ENCODE data around the gene CD300LD.

CD300LD gene

DNA sequence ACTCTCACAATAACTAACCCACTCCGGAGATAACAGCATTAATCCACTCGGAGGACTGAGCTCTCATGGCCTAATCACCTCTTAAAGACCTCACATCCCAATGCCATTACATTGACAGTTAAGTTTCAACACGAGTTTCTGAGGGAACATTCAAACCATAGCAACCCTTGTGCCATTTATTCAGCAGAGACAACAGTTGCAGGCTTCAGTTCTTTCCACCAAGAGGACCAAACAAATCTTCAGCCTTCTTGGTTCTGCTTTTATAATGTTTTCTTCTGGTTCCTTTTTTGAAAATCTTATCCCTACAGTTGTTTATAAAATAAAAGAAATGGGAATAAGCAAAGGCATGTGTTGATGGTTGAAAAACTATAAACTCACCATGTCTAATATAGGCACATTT is 33.6 kb upstream of the CD300LD start:
- Histone ChIP-seq H3K9ac (ENCODE audit: low read depth, low read length) (no peak overlapping the region), H3K4me2 (ENCODE audit: low read length) (no peak overlapping the region), H3K36me3 (ENCODE audit: insufficient read depth, low read length) (no peaks in the 10 kb centered on the region), H3K9me3 (replicated peaks; ENCODE audit: low read length) (no peaks in the 10 kb centered on the region), H3K4me3 (ENCODE audit: low read length) (no peak overlapping the region), H3K4me1 (ENCODE audit: control insufficient read depth, insufficient read depth, low read length) (no peaks in the 10 kb centered on the region), H3K27me3 (ENCODE audit: control insufficient read depth, insufficient read depth, low read length) (no peaks in the 10 kb centered on the region)

DNA sequence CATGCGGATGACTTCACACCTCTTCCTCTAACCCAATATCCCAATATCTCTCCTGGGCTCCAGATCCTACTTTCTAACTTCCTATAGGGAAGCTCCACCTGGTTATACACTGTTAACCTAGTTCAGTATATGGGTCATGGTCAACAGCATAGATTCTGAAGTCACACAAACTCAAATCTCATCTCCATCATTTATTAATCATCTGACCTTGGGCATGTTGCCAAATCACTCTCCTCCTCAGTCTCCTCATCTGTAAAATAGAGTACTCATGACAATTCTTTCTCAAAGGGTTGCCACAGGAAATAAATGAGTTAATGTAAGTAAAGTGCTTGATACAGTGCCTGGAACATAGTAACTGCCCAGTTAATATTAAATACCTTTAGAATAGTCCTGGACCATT is 32.0 kb upstream of the CD300LD start:
- H3K9me3 ChIP-seq (replicated peaks; ENCODE audit: low read length): no peaks in the 10 kb centered on the region

DNA sequence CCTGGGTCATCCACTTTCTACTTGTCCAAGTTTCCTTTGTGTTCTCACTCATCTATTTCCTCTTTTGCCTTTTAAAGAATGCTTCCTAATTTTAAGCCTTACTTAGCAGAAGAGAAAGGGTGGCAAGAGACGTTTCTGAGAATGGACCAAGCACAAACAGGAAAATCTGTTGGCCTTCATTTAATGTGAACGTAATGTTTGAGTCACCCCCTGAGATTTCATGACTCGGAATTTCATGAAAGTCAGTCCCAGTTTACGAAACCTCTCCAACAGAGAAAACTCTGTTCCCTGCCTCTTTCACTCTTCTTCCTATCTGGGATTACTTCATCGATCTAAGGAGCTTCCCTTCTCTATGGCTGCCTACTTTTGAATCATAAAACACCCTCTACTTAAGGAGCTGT is 31.6 kb upstream of the CD300LD start, which contains the start of gene CD300E:
TSS of gene CD300E (minus strand) at position 46 of the 401 bp plus-strand sequence. CDS start 117 bp downstream, outside the sequence.
- Histone ChIP-seq H3K4me2 (ENCODE audit: low read length) (no peak within 1 kb of the TSS), H3K36me3 (ENCODE audit: insufficient read depth, low read length) (no peaks in the 10 kb centered on the region), H3K4me3 (ENCODE audit: low read length) (no peak within 1 kb of the TSS), H3K9me3 (replicated peaks; ENCODE audit: low read length) (no peaks in the 10 kb centered on the region), H3K9ac (ENCODE audit: low read depth, low read length) (no peak within 1 kb of the TSS), H3K4me1 (ENCODE audit: control insufficient read depth, insufficient read depth, low read length) (no peaks in the 10 kb centered on the region), H3K27me3 (ENCODE audit: control insufficient read depth, insufficient read depth, low read length) (no peaks in the 10 kb centered on the region)

More for the DNA sequence above, 32.0 kb upstream of the CD300LD start:
- Histone ChIP-seq H3K4me2 (ENCODE audit: low read length) (no peak overlapping the region), H3K4me3 (ENCODE audit: low read length) (no peak overlapping the region), H3K36me3 (ENCODE audit: insufficient read depth, low read length) (no peaks in the 10 kb centered on the region), H3K27me3 (ENCODE audit: control insufficient read depth, insufficient read depth, low read length) (no peaks in the 10 kb centered on the region), H3K9ac (ENCODE audit: low read depth, low read length) (no peak overlapping the region), H3K4me1 (ENCODE audit: control insufficient read depth, insufficient read depth, low read length) (no peaks in the 10 kb centered on the region)

DNA sequence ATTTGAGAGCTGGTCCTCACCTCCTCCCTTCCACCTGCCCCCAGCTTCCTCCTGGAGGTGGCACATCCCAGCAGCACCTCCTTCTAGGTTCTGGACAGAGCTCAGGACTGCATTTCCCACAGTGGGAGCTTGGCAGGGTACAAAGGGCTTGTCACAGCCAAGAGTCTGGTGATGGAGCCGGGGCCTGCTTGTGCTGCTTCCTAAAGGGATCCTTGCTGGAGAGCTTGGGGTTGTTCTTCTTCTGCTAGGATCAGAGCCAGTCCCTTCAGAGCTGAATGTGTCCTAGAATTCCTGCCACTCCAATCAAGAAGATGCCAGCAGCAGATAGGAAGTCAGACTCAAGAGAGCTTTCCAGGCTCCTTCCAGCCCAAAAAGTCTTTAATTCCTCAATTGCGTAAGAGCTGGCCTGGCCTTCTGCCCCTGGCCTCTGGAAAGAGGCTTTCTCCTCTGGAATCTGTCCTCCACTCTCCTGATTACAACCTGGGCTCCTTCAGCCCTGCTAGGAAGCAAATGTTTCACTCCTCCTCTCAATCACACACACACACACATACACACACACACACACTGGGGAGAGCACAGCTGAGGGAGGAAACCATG is 27.1 kb upstream of the CD300LD start:
- no peaks in the 10 kb centered on the region for H3K27me3 ChIP-seq (ENCODE audit: control insufficient read depth, insufficient read depth, low read length)
- no peak overlapping the region for H3K9ac ChIP-seq (ENCODE audit: low read depth, low read length)

DNA sequence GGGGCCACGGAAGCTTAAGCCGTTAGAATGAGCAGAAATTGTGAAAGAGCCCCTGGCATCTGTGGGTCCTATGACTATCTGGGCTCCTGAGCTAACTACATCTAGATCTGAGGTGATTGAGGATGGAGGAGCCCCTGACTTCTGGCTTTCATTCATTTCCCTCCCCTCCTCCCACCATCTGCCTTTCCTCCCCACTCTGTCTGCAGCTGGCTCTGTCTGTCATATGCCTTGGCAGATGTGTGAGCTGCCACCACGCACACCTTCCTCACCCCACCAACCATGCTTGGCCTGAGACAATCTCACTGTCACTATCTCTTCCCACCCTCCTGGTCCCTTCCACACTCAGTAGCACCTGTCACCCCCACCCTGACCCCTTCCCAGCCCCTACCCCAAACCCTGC is 26.4 kb upstream of the CD300LD start:
- Histone ChIP-seq H3K9me3 (replicated peaks; ENCODE audit: low read length) (no peaks in the 10 kb centered on the region), H3K27me3 (ENCODE audit: control insufficient read depth, insufficient read depth, low read length) (no peaks in the 10 kb centered on the region), H3K36me3 (ENCODE audit: insufficient read depth, low read length) (no peaks in the 10 kb centered on the region)

More for the DNA sequence above, 27.1 kb upstream of the CD300LD start:
- Histone ChIP-seq H3K4me1 (ENCODE audit: control insufficient read depth, insufficient read depth, low read length) (no peaks in the 10 kb centered on the region), H3K9me3 (replicated peaks; ENCODE audit: low read length) (no peaks in the 10 kb centered on the region), H3K4me2 (ENCODE audit: low read length) (no peak overlapping the region), H3K36me3 (ENCODE audit: insufficient read depth, low read length) (no peaks in the 10 kb centered on the region), H3K4me3 (ENCODE audit: low read length) (no peak overlapping the region)

DNA sequence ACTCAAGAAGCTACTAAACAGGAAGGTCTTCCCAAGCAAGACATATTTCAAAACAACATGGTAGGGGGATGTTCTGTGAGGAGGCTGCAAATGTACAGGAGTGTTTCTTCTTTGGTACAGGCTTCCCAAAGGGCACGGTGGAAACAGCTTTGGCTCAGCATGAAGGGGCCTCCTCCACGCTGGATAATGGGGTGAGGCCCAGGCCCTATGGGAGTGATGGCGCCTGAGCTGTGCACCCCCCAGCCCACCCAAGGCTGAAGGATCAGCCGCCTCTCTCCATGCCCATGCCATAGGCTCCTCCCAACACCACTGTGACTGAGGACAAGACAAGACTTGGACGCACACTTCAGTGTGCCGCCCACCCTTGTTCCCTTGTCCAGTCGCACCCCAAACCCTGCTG is 24.6 kb upstream of the CD300LD start:
- Histone ChIP-seq H3K9me3 (replicated peaks; ENCODE audit: low read length) (no peaks in the 10 kb centered on the region), H3K27me3 (ENCODE audit: control insufficient read depth, insufficient read depth, low read length) (no peaks in the 10 kb centered on the region), H3K4me3 (ENCODE audit: low read length) (no peak overlapping the region), H3K4me2 (ENCODE audit: low read length) (no peak overlapping the region), H3K4me1 (ENCODE audit: control insufficient read depth, insufficient read depth, low read length) (no peaks in the 10 kb centered on the region), H3K9ac (ENCODE audit: low read depth, low read length) (no peak overlapping the region), H3K36me3 (ENCODE audit: insufficient read depth, low read length) (no peaks in the 10 kb centered on the region)

More for the DNA sequence above, 26.4 kb upstream of the CD300LD start:
- Histone ChIP-seq H3K4me2 (ENCODE audit: low read length) (no peak overlapping the region), H3K4me3 (ENCODE audit: low read length) (no peak overlapping the region), H3K9ac (ENCODE audit: low read depth, low read length) (no peak overlapping the region), H3K4me1 (ENCODE audit: control insufficient read depth, insufficient read depth, low read length) (no peaks in the 10 kb centered on the region)

DNA sequence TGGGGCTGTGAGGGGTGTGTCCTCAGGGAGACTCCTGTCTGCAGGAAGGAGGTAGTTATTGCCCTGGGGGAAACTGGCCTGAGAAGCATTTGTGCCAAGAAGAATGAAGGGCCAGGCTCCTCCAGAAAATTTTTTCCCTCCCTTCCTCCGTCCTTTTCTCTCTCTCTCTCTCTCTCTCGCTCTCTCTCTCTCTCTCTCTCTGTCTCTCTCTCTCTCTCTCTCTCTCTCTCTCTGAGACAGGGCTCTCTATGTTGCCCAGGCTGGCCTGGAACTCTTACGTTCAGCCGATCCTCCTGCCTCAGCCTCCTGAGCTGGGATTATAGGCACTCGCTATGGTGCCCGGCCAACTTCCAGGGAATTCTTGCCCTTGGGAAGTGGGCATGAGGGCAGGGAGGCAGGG is 20.0 kb upstream of the CD300LD start:
- no peak overlapping the region for H3K9ac ChIP-seq (ENCODE audit: low read depth, low read length)
- H3K27me3 ChIP-seq (ENCODE audit: control insufficient read depth, insufficient read depth, low read length): no peaks in the 10 kb centered on the region
- H3K9me3 ChIP-seq (replicated peaks; ENCODE audit: low read length): no peaks in the 10 kb centered on the region
- no peaks in the 10 kb centered on the region for H3K4me1 ChIP-seq (ENCODE audit: control insufficient read depth, insufficient read depth, low read length)
- H3K4me3 ChIP-seq (ENCODE audit: low read length): no peak overlapping the region
- H3K4me2 ChIP-seq (ENCODE audit: low read length): no peak overlapping the region
- H3K36me3 ChIP-seq (ENCODE audit: insufficient read depth, low read length): no peaks in the 10 kb centered on the region

DNA sequence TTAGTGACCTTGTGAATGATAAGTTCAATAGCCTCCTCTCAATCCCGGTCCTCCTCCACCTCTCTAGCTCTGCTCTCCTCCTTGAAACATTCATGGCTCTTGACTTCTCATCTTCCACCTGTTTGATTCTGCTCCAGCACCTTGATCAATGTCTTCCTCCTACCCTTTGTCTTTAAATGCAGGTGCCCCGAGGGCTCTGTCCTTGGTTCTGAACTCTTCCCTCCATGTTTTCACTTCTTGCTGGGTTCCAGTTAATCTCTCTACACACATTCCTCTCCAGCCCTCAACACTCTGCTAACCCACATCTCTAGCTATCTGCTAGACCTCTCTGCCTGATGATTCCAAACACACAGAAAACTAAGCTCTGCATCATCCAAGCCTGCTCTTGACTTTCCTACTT is 18.0 kb upstream of the CD300LD start:
- H3K27me3 ChIP-seq (ENCODE audit: control insufficient read depth, insufficient read depth, low read length): no peaks in the 10 kb centered on the region
- H3K9me3 ChIP-seq (replicated peaks; ENCODE audit: low read length): no peaks in the 10 kb centered on the region
- no peaks in the 10 kb centered on the region for H3K36me3 ChIP-seq (ENCODE audit: insufficient read depth, low read length)
- H3K4me2 ChIP-seq (ENCODE audit: low read length): no peak overlapping the region
- no peak overlapping the region for H3K9ac ChIP-seq (ENCODE audit: low read depth, low read length)
- no peak overlapping the region for H3K4me3 ChIP-seq (ENCODE audit: low read length)
- no peaks in the 10 kb centered on the region for H3K4me1 ChIP-seq (ENCODE audit: control insufficient read depth, insufficient read depth, low read length)

DNA sequence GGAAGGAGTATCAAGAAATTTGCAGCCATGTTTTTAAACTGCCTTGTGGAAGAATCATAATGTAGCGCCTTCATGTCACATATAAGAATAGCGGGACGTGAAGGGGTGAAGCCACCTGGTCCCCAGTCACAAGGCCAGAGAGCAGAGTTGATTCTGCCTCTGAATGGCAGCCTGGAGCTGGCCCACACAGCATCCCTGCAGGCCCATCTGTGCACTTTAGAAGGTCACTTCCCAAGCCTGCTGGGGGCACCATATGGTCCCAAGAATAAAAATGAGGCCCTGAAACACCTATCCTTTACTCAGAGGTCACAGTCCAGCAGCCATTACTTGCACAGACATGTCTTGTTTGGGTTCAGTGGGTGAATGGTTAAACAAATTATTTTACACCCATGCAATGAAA is 16.4 kb upstream of the CD300LD start:
- Histone ChIP-seq H3K4me1 (ENCODE audit: control insufficient read depth, insufficient read depth, low read length) (no peaks in the 10 kb centered on the region), H3K4me3 (ENCODE audit: low read length) (no peak overlapping the region), H3K27me3 (ENCODE audit: control insufficient read depth, insufficient read depth, low read length) (peaks cover 3% of the 10 kb centered on the region), H3K36me3 (ENCODE audit: insufficient read depth, low read length) (no peaks in the 10 kb centered on the region), H3K9me3 (replicated peaks; ENCODE audit: low read length) (no peaks in the 10 kb centered on the region), H3K4me2 (ENCODE audit: low read length) (no peak overlapping the region), H3K9ac (ENCODE audit: low read depth, low read length) (no peak overlapping the region)

DNA sequence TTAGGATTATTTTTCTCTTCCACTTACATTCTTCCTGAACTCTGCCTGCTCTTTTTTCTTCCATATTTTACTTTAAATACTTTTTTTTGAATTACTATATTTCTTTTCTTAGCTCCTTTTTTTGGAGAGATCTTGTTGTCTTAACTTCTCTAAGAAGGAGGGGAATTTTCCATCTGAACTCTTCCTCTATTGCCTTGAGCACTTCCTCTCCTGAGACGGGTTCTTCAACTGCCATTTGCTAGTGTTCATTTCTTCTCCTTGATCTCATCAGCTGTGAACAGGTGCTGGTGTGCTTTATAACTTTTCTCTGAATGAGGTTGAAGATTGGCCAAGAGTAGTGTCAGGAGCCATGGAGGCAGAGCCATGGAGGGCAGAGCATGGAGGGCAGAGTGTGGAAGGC is 15.1 kb upstream of the CD300LD start:
- H3K36me3 ChIP-seq (ENCODE audit: insufficient read depth, low read length): no peaks in the 10 kb centered on the region
- H3K4me1 ChIP-seq (ENCODE audit: control insufficient read depth, insufficient read depth, low read length): no peaks in the 10 kb centered on the region
- H3K4me2 ChIP-seq (ENCODE audit: low read length): no peak overlapping the region
- no peak overlapping the region for H3K9ac ChIP-seq (ENCODE audit: low read depth, low read length)
- H3K27me3 ChIP-seq (ENCODE audit: control insufficient read depth, insufficient read depth, low read length): peaks cover 3% of the 10 kb centered on the region
- no peak overlapping the region for H3K4me3 ChIP-seq (ENCODE audit: low read length)
- H3K9me3 ChIP-seq (replicated peaks; ENCODE audit: low read length): no peaks in the 10 kb centered on the region

DNA sequence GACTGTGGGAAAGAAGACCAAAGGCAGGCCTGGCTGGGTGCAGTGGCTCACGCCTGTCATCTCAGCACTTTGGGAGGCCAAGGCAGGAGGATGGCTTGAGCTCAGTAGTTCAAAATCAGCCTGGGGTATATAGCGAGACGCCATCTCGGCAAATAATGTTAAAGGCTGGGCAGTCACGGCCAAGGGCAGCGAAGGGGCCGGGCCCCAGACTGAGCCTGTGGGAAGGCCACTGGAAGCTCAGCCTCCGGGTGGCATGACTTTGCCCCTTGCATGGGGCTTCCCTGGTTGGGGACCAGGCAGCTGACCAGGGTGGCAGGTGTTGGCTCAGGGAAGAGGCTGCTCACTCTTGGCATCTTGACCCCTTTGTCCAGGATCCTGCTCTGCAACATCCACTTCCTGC is 14.0 kb upstream of the CD300LD start:
- H3K4me3 ChIP-seq (ENCODE audit: low read length): no peak overlapping the region
- H3K4me1 ChIP-seq (ENCODE audit: control insufficient read depth, insufficient read depth, low read length): no peaks in the 10 kb centered on the region
- H3K9me3 ChIP-seq (replicated peaks; ENCODE audit: low read length): no peaks in the 10 kb centered on the region

DNA sequence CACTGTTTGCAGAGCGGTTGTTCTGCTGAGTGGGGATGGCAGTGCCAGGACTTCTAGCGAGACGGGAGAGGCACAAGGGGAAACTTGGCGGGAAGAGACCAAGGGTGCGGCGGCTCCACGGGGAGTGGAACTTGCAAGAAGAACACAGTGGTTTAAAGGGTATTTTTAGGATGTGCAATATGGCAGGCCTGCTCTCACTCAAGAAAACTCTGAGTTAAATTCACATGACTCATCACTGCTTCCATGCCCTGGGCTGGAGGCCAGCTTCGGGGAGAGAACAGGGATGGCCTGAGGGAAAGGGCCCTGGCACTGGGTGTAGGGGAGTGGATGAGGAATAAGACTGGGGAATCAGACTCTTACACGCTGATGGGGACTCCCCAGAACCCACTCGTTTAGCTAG is 13.3 kb upstream of the CD300LD start:
- Histone ChIP-seq H3K9me3 (replicated peaks; ENCODE audit: low read length) (no peaks in the 10 kb centered on the region), H3K4me1 (ENCODE audit: control insufficient read depth, insufficient read depth, low read length) (no peaks in the 10 kb centered on the region), H3K4me2 (ENCODE audit: low read length) (no peak overlapping the region), H3K9ac (ENCODE audit: low read depth, low read length) (no peak overlapping the region), H3K36me3 (ENCODE audit: insufficient read depth, low read length) (no peaks in the 10 kb centered on the region), H3K27me3 (ENCODE audit: control insufficient read depth, insufficient read depth, low read length) (peaks cover 3% of the 10 kb centered on the region), H3K4me3 (ENCODE audit: low read length) (no peak overlapping the region)

More for the DNA sequence above, 14.0 kb upstream of the CD300LD start:
- H3K36me3 ChIP-seq (ENCODE audit: insufficient read depth, low read length): no peaks in the 10 kb centered on the region
- H3K9ac ChIP-seq (ENCODE audit: low read depth, low read length): no peak overlapping the region
- peaks cover 3% of the 10 kb centered on the region for H3K27me3 ChIP-seq (ENCODE audit: control insufficient read depth, insufficient read depth, low read length)
- H3K4me2 ChIP-seq (ENCODE audit: low read length): no peak overlapping the region

Data from skeletal muscle satellite cell (primary cell).